Astrocyte of the spinal cord (primary cell): ENCODE results near the gene RPL3.

ENCODE experiments used
- DNase-seq: peaks from one replicate; pipeline ENCODE4 v3.0.0; 2011; ENCODE audit warnings: low read depth, low spot score
- H3K4me3 ChIP-seq: 2 replicates; pipeline ENCODE4 v1.5.1; 2011; ENCODE audit warnings: low read depth, mild to moderate bottlenecking, low read length, moderate library complexity
- in situ Hi-C: cut with HindIII; loops from 2 replicates; pipeline ENCODE4 v1.10.0; 2017; ENCODE audit warnings: low sequenced_read_pairs
- TF ChIP-seq, protein P1 (sequence below): IDR thresholded peaks from 2 replicates; pipeline ENCODE4 v1.5.1; 2012; ENCODE audit warnings: low read depth, mild to moderate bottlenecking, low read length, inconsistent platforms

RPL3 gene

DNA sequence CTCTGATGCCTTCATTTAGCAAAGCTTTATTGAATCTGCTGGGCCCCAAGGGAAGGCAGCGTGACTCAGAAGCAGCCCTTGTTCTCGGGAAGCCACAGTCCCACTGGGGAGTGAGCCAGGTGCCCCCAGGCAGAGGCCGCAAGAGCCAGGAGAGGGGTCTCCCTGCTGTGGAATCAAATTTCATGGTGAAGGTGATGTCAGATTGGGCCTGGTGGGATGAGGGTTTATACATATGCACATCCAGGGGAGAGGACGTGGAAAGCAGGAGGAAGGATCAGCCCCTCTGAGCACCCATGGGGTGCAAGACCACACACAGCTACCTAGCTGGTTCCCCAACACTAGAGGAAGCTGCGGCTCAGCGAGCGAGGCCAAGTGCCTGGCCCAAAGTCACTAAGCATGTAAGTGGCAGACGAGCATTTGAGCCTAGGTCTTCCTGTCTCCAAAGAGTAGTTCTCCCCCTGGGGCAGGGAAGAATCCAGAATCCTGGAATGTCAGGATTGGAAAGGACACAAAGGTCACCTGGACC, 32.3 kb upstream of the RPL3 start:
- in situ Hi-C loops, result no loop called here
- peak; percentile 79 for DNase-seq
- TF ChIP-seq, protein P1, sequence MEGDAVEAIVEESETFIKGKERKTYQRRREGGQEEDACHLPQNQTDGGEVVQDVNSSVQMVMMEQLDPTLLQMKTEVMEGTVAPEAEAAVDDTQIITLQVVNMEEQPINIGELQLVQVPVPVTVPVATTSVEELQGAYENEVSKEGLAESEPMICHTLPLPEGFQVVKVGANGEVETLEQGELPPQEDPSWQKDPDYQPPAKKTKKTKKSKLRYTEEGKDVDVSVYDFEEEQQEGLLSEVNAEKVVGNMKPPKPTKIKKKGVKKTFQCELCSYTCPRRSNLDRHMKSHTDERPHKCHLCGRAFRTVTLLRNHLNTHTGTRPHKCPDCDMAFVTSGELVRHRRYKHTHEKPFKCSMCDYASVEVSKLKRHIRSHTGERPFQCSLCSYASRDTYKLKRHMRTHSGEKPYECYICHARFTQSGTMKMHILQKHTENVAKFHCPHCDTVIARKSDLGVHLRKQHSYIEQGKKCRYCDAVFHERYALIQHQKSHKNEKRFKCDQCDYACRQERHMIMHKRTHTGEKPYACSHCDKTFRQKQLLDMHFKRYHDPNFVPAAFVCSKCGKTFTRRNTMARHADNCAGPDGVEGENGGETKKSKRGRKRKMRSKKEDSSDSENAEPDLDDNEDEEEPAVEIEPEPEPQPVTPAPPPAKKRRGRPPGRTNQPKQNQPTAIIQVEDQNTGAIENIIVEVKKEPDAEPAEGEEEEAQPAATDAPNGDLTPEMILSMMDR, result no peak
- H3K4me3 ChIP-seq, result no peak overlapping the region

DNA sequence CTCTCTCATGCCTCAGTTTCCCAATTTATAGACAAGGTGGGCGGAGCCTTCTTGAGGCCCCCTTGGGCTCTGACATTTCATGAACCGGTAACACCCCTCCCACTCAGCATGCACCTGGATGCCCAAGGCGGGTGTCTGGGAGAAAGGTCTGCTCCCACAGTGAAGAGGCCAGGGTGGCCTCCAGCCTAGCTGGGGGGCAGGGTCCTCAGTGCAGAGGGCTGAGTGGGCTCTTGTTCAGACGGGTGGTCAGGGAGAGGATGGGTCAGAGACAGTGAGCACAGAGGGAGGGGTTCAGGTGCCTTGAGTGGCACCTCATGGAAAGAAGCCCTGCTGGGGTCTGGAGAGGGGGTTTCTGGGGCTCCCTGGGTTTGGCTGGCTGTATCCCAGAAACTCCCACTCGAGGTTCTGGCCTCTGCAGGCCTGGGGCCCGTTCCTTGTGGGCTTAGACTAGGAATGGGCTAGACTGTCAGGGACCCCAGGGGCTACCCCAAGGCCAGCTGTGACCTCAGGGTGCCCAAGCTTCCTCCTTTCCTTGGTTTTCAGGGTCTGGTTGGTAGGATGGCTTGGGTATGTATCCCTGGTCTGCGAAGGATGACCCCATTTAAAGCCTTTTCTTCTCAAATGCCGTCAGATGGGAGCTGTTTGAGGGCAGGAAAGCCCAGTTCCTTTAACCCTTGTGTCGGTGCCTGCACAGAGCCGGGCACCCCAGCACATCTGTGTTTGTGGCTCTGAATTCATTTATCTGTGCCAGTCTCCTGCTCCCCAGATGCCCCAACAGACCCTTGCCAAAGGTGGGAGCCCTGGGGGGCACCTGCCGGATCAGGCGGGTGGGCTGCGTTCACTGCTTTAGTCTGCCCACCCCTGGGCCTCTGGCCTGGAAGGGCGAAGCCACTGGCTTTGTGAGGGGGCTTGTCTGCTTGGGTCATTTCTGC, 31.6 kb upstream of the RPL3 start:
- DNase-seq, result no peak
- TF ChIP-seq, protein P1, result no peak
- H3K4me3 ChIP-seq, result peak overlapping the region; percentile 53
- in situ Hi-C loops, result no loop called here

DNA sequence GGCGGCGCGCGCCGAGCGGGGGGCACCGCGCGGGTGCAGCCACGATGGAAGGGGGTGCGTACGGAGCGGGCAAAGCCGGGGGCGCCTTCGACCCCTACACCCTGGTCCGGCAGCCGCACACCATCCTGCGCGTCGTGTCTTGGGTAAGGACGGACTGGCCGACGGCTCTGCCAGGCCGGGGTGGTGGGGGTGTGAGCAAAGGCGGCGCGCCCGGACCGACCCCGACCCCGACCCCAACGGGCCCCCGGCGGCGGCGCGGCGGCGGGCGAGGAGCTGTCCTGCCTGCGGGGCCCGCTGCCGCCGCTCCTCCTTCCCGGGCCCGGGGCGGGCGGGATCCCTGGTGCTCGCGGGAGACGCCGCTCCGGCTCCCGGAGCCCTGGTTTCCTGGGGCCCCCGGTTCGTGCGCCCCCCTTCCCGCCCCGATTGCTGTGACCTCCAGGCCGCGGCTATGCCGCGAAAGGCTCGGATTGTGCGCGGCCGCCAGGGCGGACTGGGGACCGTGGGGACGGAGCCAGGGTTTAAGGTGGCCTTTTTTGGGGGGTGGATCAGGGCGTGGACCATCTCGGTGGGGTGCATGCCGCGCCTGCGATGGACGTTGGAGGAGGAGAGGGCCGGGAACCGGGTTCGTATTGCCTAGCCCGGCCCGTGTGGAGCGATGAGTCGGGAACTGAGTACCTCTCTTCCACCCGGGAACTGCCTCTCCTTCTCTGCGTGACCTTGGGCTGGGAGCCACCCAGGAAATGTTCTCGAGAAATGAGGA, 30.7 kb upstream of the RPL3 start, which contains the start of gene SYNGR1:
Gene SYNGR1 (plus strand): TSS at position 25 of the 760 bp plus-strand sequence. CDS start 20 bp downstream, at position 45.
- peak within 1 kb of the TSS; percentile 60 for H3K4me3 ChIP-seq
- TF ChIP-seq, protein P1, result no peak
- in situ Hi-C loops, result no loop called here
- DNase-seq, result no peak

DNA sequence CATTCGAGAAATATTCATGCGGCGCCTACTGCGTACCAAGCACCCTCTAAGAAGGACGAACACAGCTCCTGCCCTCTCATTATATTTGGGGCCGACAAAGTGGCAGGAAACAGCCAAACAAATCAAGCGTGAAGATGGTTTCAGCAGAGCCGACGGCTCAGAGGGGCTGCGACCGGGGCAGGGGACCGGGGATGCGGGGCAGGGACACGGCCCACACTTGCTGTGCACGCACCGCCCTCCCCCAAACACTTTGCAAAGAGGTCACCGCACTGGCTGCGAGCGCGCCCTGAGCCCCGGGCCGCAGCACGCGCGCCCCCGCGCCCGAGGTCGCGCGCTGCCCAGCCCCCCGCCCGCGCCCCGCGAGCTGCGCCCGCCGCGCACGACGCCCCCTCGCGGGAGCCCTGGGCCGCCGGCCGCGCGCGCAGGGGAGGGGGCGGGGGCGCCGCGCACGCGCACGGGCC, 30.1 kb upstream of the RPL3 start:
- H3K4me3 ChIP-seq, result peak overlapping the region; percentile 60
- TF ChIP-seq, protein P1, result no peak
- no peak for DNase-seq
- in situ Hi-C loops, result no loop called here

DNA sequence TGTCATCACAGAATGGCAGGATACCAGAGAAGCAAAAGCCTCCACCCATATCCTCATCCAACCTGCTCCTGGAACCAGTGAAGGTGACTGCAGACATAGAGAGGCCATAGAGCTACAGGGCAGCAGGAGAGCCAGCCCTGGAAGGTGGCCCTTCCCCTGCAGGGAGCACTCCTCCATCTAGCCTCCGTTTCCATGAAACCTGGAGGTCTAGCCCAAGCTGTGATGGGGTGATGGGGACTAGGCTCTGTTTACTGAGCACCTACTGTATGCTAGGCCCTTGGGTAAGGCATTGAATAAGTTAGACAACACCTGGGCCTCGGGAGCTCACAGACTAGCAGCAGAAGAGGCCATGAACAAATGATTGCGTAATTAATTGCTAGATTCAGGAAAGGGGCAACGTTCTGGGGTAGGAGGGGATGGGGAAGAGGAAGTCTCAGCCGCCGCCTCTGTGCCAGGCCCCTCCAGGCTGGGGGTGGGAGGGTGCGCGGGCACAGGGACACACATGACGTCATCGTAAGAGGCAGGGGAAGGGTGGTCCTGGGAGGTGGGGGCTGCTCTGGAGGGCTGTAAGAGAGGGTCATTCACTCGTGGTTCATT, 29.6 kb upstream of the RPL3 start:
- TF ChIP-seq, protein P1, result no peak
- no peak for DNase-seq
- in situ Hi-C loops, result no loop called here
- H3K4me3 ChIP-seq, result peak overlapping the region; percentile 60

DNA sequence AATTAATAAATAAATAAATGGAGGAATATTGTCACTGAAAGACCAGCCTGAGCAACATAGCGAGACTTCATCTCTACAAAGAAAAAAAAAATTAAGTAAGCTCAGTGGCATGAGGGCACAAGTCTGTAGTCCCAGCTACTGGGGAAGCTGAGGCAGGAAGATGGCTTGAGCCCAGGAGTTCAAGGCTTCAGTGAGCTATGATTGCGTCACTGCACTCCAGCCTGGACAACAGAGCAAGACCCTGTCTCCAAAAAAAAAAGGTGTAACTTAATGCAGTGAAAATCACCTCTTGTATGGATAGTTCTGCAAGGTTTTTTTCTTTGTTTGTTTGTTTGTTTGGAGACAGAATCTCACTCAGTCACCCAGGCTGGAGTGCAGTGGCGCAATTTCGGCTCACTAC, 25.8 kb upstream of the RPL3 start:
- DNase-seq, result no peak
- TF ChIP-seq, protein P1, result no peak
- in situ Hi-C loops, result no loop called here
- no peak overlapping the region for H3K4me3 ChIP-seq
